ENCODE measurements around the gene EIPR1.

EIPR1 gene

GRCh38 chr2:3316456-3317276, 61.0 kb downstream of the EIPR1 start:
- no peak for TF ChIP-seq CTCF (IDR thresholded peaks at IDR 0.05; ENCODE audit: insufficient read depth, low read depth, low read length, missing control alignments)
- H3K4me3 ChIP-seq (ENCODE audit: low read length), result no peak overlapping the region
- DNase-seq (ENCODE audit: low read depth), result no peak

DNA sequence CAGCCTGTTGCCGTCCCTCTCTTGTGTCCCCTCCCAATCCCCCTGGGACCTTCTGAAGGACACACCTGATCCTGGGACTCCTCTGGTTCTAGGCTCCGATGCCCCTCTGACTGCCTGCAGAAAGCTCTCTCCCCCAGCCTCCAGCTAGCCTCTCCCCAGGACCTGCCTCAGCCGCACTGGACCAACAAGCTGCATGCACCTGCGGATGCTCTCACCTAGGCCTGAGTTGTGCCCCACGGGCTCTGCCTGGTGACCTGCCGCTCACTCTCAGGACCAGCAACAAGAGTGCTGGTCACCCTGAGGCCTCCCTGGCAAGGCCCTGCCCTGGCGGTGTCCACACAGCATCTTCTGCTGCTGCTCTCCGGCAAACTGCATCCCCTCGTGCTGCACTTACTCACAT, 63.0 kb downstream of the EIPR1 start:
- H3K4me3 ChIP-seq (ENCODE audit: low read length), result no peak overlapping the region
- no peak for DNase-seq (ENCODE audit: low read depth)
- no peak for TF ChIP-seq CTCF (IDR thresholded peaks at IDR 0.05; ENCODE audit: insufficient read depth, low read depth, low read length, missing control alignments)

- no peak overlapping the region for H3K4me3 ChIP-seq (ENCODE audit: low read length)
- TF ChIP-seq CTCF (IDR thresholded peaks at IDR 0.05; ENCODE audit: insufficient read depth, low read depth, low read length, missing control alignments), result no peak
- DNase-seq (ENCODE audit: low read depth), result no peak
These were observed 63.7 kb downstream of the EIPR1 start for GRCh38 chr2:3313781-3314375.

DNA sequence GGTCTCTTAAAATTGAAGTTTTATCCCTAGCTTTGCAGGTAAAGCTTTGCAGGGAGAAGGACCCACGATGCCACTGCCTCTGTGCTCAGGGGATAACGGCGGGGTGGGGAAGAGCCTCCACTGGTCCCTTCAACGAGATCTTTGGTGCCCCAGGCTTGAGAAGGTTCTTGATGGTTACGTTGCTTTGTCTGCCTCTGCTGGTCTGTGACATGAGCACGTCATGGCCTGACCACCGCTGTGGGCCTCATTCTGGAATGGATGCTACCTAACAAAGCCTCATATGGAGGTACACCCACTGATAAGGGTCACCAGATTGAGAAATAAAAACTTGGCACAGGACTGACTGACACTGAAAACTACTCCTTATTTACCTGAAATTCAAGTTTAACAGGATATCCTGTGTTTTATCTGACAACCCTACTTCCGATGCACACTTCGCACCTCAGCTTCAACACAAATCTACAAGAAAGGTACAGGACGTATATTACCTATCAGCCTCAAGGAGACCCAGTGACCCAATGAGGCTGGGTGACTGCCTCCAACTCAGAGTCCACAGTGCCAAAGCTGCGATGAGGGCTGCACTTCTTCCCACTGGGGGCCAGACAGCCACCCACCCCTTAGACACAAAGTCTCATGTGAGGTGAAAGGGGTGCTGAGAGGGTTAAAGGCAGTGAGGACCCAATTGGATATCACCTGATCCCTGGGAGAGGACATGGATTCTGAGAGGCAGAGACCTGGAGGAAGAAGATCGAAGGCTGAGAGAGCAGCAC, 64.9 kb downstream of the EIPR1 start:
- DNase-seq (ENCODE audit: low read depth), result no peak
- no peak for TF ChIP-seq CTCF (IDR thresholded peaks at IDR 0.05; ENCODE audit: insufficient read depth, low read depth, low read length, missing control alignments)
- H3K4me3 ChIP-seq (ENCODE audit: low read length), result no peak overlapping the region

DNA sequence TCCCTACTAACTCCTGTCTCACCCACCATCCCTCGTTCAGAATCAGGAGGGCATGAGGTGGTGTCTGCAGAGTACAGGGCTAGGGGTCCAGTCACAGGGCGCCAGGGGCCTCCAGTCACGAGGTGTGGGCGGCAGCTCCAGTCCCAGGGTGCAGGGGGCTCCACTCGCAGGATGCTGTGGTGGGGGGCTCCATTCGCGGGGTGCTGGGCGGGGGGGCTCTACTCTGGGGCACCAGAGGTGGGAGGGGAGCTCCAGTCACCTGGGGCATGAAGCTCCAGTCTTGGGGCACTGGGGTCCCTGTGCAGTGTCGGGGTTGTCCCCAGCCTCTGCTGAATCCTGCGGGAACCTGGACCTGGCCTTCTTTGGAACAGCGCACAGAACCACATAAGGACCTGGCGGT, 66.0 kb downstream of the EIPR1 start:
- H3K4me3 ChIP-seq (ENCODE audit: low read length), result no peak overlapping the region
- TF ChIP-seq CTCF (IDR thresholded peaks at IDR 0.05; ENCODE audit: insufficient read depth, low read depth, low read length, missing control alignments), result no peak
- no peak for DNase-seq (ENCODE audit: low read depth)

GRCh38 chr2:3309496-3310355, 67.9 kb downstream of the EIPR1 start:
- no peak overlapping the region for H3K4me3 ChIP-seq (ENCODE audit: low read length)
- DNase-seq (ENCODE audit: low read depth), result no peak
- no peak for TF ChIP-seq CTCF (IDR thresholded peaks at IDR 0.05; ENCODE audit: insufficient read depth, low read depth, low read length, missing control alignments)

Measured in epithelial cell of esophagus (primary cell).